CD14-positive monocyte (primary cell): ENCODE measurements around the gene NR2C2. TPM values are rescaled to one million over a fixed set of nuclear protein-coding genes. Genes with fewer than 3 reads are reported as not detected.

Experiments
- DNase-seq, 3 donors: peaks; one replicate each; pipeline ENCODE4 v3.0.0-alpha.2; 2011 to 2022
- H2AFZ ChIP-seq: 2 replicates; pipeline ENCODE4 v1.6.0; 2012; ENCODE audit warnings: mild to moderate bottlenecking, low read depth, low read length, inconsistent platforms; ENCODE audit not compliant: insufficient read depth, poor library complexity, severe bottlenecking
- H3K27ac ChIP-seq, 2 donors: 1 replicate in 1 of 2; 2 replicates in 1 of 2; pipeline ENCODE4 v1.5.1; 2012 to 2013; ENCODE audit warnings: low read length in 2 of 2, control low read depth in 1 of 2, inconsistent platforms in 1 of 2, low read depth in 1 of 2, mild to moderate bottlenecking in 1 of 2
- H3K27me3 ChIP-seq, 2 donors: one replicate each; pipeline versions ENCODE4 v1.6.0 to v1.6.1; 2011 to 2013; ENCODE audit warnings: low read length in 2 of 2; ENCODE audit not compliant: control insufficient read depth in 2 of 2, insufficient read depth in 2 of 2
- H3K36me3 ChIP-seq, 2 donors: replicated peaks in 1 of 2; 1 replicate in 1 of 2; 2 replicates in 1 of 2; pipeline versions ENCODE4 v1.5.1 to v1.6.1; 2012 to 2013; ENCODE audit warnings: low read length in 2 of 2, control low read depth in 1 of 2, inconsistent platforms in 1 of 2, mild to moderate bottlenecking in 1 of 2; ENCODE audit not compliant: insufficient read depth in 2 of 2, control insufficient read depth in 1 of 2
- H3K4me1 ChIP-seq, 2 donors: 1 replicate in 1 of 2; 2 replicates in 1 of 2; pipeline versions ENCODE4 v1.5.1 to v1.6.1; 2012 to 2013; ENCODE audit warnings: low read length in 2 of 2, control low read depth in 1 of 2, inconsistent platforms in 1 of 2, mild to moderate bottlenecking in 1 of 2, moderate library complexity in 1 of 2; ENCODE audit not compliant: insufficient read depth in 2 of 2, control insufficient read depth in 1 of 2
- H3K4me2 ChIP-seq: replicated peaks from 2 replicates; pipeline ENCODE3; 2012; ENCODE audit warnings: low read length, moderate library complexity, mild to moderate bottlenecking; ENCODE audit not compliant: poor library complexity, severe bottlenecking; ENCODE audit errors: extremely low read depth
- H3K4me3 ChIP-seq, 3 experiments: fragments of 200-600 bp in 1 of 3; sonication (generic) in 1 of 3; replicated peaks in 1 of 3; 1 replicate in 2 of 3; 2 replicates in 1 of 3; pipeline ENCODE4 v1.5.1; 2011 to 2013; ENCODE audit warnings: low read length in 3 of 3, mild to moderate bottlenecking in 3 of 3, control low read depth in 2 of 3, low read depth in 2 of 3, inconsistent platforms in 1 of 3, moderate library complexity in 1 of 3
- H3K79me2 ChIP-seq: 2 replicates; pipeline ENCODE4 v1.6.0; 2012; ENCODE audit warnings: mild to moderate bottlenecking, control low read depth, inconsistent platforms, low read length, moderate library complexity; ENCODE audit not compliant: insufficient read depth
- H3K9ac ChIP-seq: 2 replicates; pipeline ENCODE4 v1.6.0; 2017; ENCODE audit warnings: low read length, mild to moderate bottlenecking; ENCODE audit not compliant: insufficient read depth, poor library complexity, severe bottlenecking
- H3K9me3 ChIP-seq, 2 donors: replicated peaks in 1 of 2; 1 replicate in 1 of 2; 2 replicates in 1 of 2; pipeline versions ENCODE4 v1.5.1 to v1.6.1; 2012 to 2013; ENCODE audit warnings: low read length in 2 of 2, control low read depth in 1 of 2; ENCODE audit not compliant: control insufficient read depth in 1 of 2, insufficient read depth in 1 of 2
- H4K20me1 ChIP-seq: 2 replicates; pipeline ENCODE4 v1.6.0; 2012; ENCODE audit warnings: mild to moderate bottlenecking, low read length, control low read depth, moderate library complexity; ENCODE audit not compliant: insufficient read depth
- H3K27ac Mint-ChIP-seq, 7 donors: one replicate each; pipeline ENCODE4 v1.8.0; 2020; ENCODE audit warnings: mild to moderate bottlenecking in 7 of 7, mixed read lengths in 7 of 7, moderate library complexity in 6 of 7, inconsistent platforms in 2 of 7
- H3K27me3 Mint-ChIP-seq, 3 donors: one replicate each; pipeline ENCODE4 v1.8.0; 2021 to 2022; ENCODE audit warnings: low read depth in 3 of 3, mild to moderate bottlenecking in 3 of 3, mixed read lengths in 3 of 3, moderate library complexity in 3 of 3, inconsistent platforms in 1 of 3
- H3K36me3 Mint-ChIP-seq, 2 donors: one replicate each; pipeline ENCODE4 v1.8.0; 2020; ENCODE audit warnings: mixed read lengths in 2 of 2, inconsistent platforms in 1 of 2, mild to moderate bottlenecking in 1 of 2
- H3K4me1 Mint-ChIP-seq: one replicate; pipeline ENCODE4 v1.8.0; 2020; ENCODE audit warnings: mild to moderate bottlenecking, mixed read lengths
- H3K4me3 Mint-ChIP-seq, 2 donors: one replicate each; pipeline ENCODE4 v1.8.0; 2020; ENCODE audit warnings: mild to moderate bottlenecking in 2 of 2, mixed read lengths in 2 of 2, moderate library complexity in 1 of 2
- H3K9me3 Mint-ChIP-seq, 7 donors: one replicate each; pipeline ENCODE4 v1.8.0; 2020 to 2022; ENCODE audit warnings: mixed read lengths in 7 of 7, mild to moderate bottlenecking in 6 of 7, moderate library complexity in 6 of 7, inconsistent platforms in 2 of 7
- CTCF ChIP-seq: fragments of 200-600 bp; IDR thresholded peaks from one replicate; pipeline ENCODE4 v1.8.0; 2022; ENCODE audit warnings: antibody characterized with exemption, mild to moderate bottlenecking
- WGBS: methylation state at CpG from one replicate; pipeline ENCODE4 v1.1.5; 2013; ENCODE audit warnings: missing lambda C conversion rate; ENCODE audit not compliant: insufficient coverage; 5-methylcytosine and 5-hydroxymethylcytosine counted together
- intact Hi-C, 2 donors: fragments of 100-400 bp; cut with micrococcal nuclease; formaldehyde crosslinking; loops; one replicate each; pipeline versions ENCODE4 v1.15.0 to v1.15.1; 2023
- polyA plus RNA-seq, 3 donors: library from polyadenylated mRNA; depleted of rRNA in 1 of 3; unstranded in 2 of 3; stranded (reverse) in 1 of 3; fragments of 300-500 nt in 2 of 3; fragments of >200 nt in 1 of 3; fragmentation: Illumina TruSeq in 2 of 3; gene quantifications; 1 replicate in 2 of 3; 2 replicates in 1 of 3; pipeline ENCODE4 v1.2.3, GENCODE V29; 2012 to 2021

The NR2C2 gene
- polyA plus RNA-seq, 3 donors: 3.4 to 24.9 (median 3.8) TPM

GRCh38 chr3:15060029-15060428 is 112.6 kb downstream of the NR2C2 start:
- Mint-ChIP-seq H3K4me3 (no peak overlapping the region), H3K27me3 (peaks cover 0 to 2% (median 2%) of the 10 kb centered on the region in 3 donors), H3K9me3 (peaks cover 0 to 4% (median 0%) of the 10 kb centered on the region in 7 donors), H3K27ac (peak overlapping the region in 2 of 7 donors; percentile 58 to 65), H3K4me1 (peaks cover 16% of the 10 kb centered on the region), H3K36me3 (peaks cover 33 to 55% of the 10 kb centered on the region in 2 donors)
- 100% methylated on average over 1 of the region's 3 CpGs for WGBS
- intact Hi-C loops: loop anchor here (10.0 kb wide), 5 partner anchors 105 to 935 kb away; partner anchors contain the start of genes CCDC174 (in 1 of the 2), CHCHD4 (in 1 of the 2), NR2C2 (in 1 of the 2) and TMEM43 (in 1 of the 2)
- peaks cover 15 to 17% of the 10 kb centered on the region in 2 donors for H3K4me1 ChIP-seq
- H3K4me2 ChIP-seq: no peak overlapping the region
- H3K4me3 ChIP-seq: no peak overlapping the region
- H3K9ac ChIP-seq: no peak overlapping the region
- H3K36me3 ChIP-seq: peaks cover 30 to 37% of the 10 kb centered on the region in 2 donors
- no peaks in the 10 kb centered on the region for H3K9me3 ChIP-seq
- peaks cover 53% of the 10 kb centered on the region for H3K79me2 ChIP-seq
- H3K27ac ChIP-seq: no peak overlapping the region
- no peak for DNase-seq
- peaks cover 20% of the 10 kb centered on the region for H4K20me1 ChIP-seq
- no peaks in the 10 kb centered on the region for H3K27me3 ChIP-seq
- TF ChIP-seq CTCF: no peak
- H2AFZ ChIP-seq: no peak overlapping the region

GRCh38 chr3:15063238-15063637 is 115.9 kb downstream of the NR2C2 start:
- no peak overlapping the region for H3K9ac ChIP-seq
- peaks cover 13 to 16% of the 10 kb centered on the region in 2 donors for H3K36me3 ChIP-seq
- Mint-ChIP-seq H3K27me3 (peaks cover 0 to 2% (median 2%) of the 10 kb centered on the region in 3 donors), H3K4me1 (peaks cover 21% of the 10 kb centered on the region), H3K9me3 (peaks cover 0 to 2% (median 0%) of the 10 kb centered on the region in 7 donors), H3K36me3 (peaks cover 16 to 33% of the 10 kb centered on the region in 2 donors), H3K4me3 (no peak overlapping the region), H3K27ac (peak overlapping the region in 1 of 7 donors; percentile 27)
- H3K9me3 ChIP-seq: no peaks in the 10 kb centered on the region
- no peak for DNase-seq
- peaks cover 37% of the 10 kb centered on the region for H3K79me2 ChIP-seq
- H3K4me2 ChIP-seq: no peak overlapping the region
- intact Hi-C loops: loop anchor here (10.0 kb wide), 5 partner anchors 108 to 938 kb away; partner anchors contain the start of genes CCDC174 (in 1 of the 2), CHCHD4 (in 1 of the 2), NR2C2 (in 1 of the 2) and TMEM43 (in 1 of the 2)
- peaks cover 20 to 25% of the 10 kb centered on the region in 2 donors for H3K4me1 ChIP-seq
- 100% methylated on average over 2 of the region's 4 CpGs for WGBS
- no peaks in the 10 kb centered on the region for H3K27me3 ChIP-seq
- TF ChIP-seq CTCF: no peak
- H3K4me3 ChIP-seq: no peak overlapping the region
- H2AFZ ChIP-seq: no peak overlapping the region
- peak overlapping the region in 1 of 2 donors; percentile 84 for H3K27ac ChIP-seq
- peaks cover 12% of the 10 kb centered on the region for H4K20me1 ChIP-seq
